HG03175 (cell line): ENCODE data around the gene CBX8.
"Not testable (repeated sequence)": the region's sequence is repeated elsewhere in the genome, so short reads cannot be mapped to it uniquely, and the experiment has no call there.

Source experiments
- ATAC-seq: cut with Tn5 transposase; IDR thresholded peaks from one replicate; pipeline ENCODE4 v1.9.1; 2021; ENCODE audit warnings: mild to moderate bottlenecking, moderate library complexity; ENCODE audit not compliant: unreplicated experiment

The CBX8 gene

GRCh38 chr17:79757140-79757745, 39.6 kb downstream of the CBX8 start:
- no peak for ATAC-seq

DNA sequence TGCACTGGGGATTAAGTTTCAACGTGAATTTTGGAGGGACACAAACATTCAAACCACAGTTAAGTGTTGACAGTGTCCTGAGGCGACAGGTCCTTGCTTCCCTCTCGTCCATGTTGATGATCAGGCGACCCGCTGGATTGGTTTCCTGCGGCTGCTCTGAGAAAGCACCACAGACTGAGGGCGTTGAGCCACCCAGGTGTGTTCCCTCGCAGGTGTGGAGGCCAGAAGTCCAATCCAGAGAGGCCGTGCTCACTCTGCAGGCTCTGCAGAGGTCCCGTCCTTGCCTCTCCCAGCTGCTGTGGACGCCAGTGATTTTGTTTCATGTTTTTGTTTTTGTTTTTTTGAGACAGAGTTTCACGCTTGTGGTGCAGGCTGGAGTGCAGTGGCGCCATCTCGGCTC, 41.3 kb downstream of the CBX8 start:
- no peak for ATAC-seq

DNA sequence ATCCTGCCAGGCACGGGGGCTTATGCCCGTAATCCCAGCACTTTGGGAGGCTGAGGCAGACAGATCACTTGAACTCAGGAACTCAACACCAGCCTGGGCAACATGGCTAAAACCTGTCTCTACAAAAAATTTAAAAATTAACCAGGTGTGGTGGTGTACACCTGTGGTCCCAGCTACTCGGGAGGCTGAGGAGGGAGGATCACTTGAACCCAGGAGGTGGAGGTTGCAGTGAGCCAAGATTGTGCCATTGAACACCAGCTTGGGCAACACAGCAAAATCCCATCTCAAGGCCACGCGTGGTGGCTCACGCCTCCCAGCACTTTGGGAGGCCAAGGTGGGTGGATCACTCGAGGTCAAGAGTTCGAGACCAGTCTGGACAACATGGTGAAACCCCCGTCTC, 42.0 kb downstream of the CBX8 start:
- not testable (repeated sequence) for ATAC-seq

DNA sequence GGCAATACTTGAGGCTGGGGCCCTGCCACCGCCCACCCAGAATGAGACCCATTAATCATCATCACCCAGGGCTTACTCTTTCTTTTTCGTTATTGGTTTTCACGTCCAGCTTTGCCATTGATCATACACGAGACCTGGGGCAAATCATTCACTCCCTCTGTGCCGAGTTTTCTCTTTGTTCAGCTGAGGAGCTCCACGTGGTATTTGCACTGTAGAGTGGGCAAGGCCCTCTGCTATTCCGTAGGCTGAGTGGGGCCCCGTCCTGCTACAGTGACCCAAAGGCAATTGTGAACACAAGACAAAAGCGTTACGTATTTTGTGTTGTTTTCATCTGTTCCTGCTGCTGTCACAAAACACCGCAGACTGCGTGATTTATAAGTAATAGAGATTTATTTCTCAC, 42.5 kb downstream of the CBX8 start:
- no peak for ATAC-seq

DNA sequence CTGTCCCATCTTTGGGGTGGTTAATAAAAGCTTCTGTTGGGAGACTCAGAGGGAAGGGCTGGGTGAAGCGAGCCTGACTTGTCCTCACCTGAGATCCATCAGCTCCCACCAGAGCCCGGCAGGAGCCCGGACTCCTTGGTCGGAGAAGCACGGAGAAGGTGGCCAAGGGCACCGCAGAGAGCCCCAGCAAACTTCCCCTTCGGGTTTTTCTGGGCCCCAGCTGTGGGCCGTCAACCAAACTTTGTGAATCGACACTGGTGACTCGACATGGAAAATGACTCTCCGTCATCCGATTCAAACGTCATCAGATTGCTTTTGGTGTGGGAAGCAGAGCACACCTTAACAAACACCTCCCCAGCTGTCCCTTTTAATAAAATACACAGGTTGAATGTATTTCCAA, 44.7 kb downstream of the CBX8 start:
- no peak for ATAC-seq

GRCh38 chr17:79750650-79751545, 46.0 kb downstream of the CBX8 start:
- no peak for ATAC-seq

- no peak for ATAC-seq
Measured at GRCh38 chr17:79749958-79750357, 46.9 kb downstream of the CBX8 start.

DNA sequence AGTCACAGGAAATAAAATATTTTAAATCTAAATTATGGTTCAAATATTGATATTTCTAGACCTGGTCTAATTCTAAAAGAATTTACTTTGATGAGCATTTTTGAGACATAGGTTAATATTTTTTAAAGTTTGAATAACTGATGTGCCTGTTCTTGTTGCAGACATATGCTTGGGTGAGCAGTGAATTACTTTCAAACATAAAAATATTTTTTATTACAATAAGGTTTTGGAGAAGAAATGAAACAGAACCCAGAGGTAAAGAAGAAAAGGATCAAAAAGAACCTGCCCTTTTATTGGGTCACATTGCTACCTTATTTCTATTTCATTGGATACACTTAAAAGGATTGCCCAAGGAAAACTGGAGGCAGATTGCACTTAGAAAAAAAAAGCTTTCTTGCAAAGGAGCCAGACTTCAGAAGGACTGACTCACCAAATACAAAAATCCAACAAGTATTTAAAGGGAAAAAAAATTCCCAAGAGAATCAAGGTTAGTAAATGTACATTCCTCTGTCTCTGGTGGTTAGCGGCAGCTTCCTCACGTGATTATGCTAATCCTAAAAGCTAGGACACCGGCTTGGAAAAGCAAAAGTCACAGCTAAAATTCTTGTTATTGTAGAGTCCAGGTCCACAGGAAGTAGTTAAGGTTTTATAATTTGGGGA, 47.6 kb downstream of the CBX8 start:
- ATAC-seq: no peak

GRCh38 chr17:79748295-79749099, 48.4 kb downstream of the CBX8 start:
- ATAC-seq: no peak

- ATAC-seq: no peak
Measured at GRCh38 chr17:79747508-79748294, 49.2 kb downstream of the CBX8 start.

DNA sequence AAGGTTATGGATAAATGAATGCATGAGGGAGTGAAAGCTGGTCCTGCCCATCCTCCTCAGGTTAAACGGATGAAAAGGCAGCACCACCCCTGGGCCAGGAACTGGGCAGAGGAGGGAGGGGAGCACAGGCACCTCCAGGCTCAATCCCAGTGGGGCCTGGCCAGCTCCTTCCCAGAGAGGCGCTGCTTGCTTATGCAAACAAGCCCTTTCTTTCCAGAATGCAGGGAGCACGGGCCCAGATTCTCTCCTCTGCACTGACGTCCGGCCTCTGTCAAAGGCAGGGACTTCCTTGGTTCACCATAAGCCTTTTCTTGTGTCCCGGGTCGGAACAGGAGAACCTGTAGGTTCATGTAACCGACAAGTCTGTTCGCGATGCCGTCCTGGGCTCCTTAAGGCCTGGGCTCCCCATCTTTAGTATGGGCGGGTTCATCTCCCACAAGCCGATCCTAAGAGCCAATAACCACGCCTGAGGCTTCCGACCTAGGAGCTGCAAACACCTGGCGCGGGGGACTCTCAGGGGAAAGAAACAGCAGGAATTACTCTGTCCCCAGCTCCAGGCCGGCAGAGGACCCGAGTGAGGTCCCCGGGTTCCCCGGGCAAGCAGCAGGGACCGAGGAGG, 49.9 kb downstream of the CBX8 start:
- ATAC-seq: no peak

GRCh38 chr17:79745641-79746105, 51.2 kb downstream of the CBX8 start:
- no peak for ATAC-seq

DNA sequence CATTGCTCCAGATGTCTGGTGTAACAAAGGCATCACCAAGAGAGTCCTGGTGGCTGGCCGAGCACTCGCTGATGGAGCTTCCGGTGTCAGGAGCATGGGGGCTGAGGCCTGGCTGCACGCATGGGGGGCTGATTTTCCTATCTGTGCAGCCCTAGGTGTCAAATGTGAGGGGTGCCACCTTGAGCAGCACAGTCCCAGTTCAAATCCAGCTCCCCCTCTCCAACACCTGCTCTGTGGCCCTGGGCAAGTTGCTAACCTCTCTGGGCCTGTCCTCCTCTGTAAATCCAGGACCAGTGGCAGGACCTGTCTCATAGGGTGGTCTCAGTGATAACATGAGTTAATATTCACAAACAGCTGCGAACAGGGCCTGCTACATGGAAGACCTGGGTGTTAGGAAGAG, 53.3 kb downstream of the CBX8 start:
- ATAC-seq: no peak

GRCh38 chr17:79742951-79743476, 53.9 kb downstream of the CBX8 start:
- no peak for ATAC-seq

DNA sequence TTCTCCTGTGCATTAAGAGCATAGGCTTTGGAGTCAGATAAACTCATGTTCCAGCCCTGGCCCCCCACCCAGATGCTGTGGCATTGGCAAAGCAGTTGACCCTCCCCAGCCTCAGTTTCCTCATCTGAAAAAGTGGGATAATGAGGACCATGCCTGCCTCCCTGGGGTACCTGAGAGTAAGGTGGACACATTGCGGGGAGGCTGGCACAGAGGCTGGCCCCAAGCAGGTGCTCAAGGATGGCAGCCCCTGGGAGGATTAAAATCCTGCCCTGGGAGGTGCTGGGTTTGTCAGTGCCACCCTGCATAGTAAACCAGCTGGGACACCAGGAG, 54.3 kb downstream of the CBX8 start:
- no peak for ATAC-seq
